DND-41 (cell line): ENCODE data around the gene TRIP11.

Experiments used
- ATAC-seq: fragments of 200-7000 bp; cut with Tn5 transposase; 3 replicates; pipeline ENCODE4 v1.9.1; 2021; ENCODE audit warnings: low read depth; ENCODE audit not compliant: insufficient read depth
- DNase-seq: peaks from one replicate; pipeline ENCODE4 v3.0.0-alpha.2; 2020
- H2AFZ ChIP-seq: 2 replicates; pipeline ENCODE4 v1.6.0; 2012; ENCODE audit warnings: low read depth, low read length
- H3K27ac ChIP-seq: 2 replicates; pipeline ENCODE4 v1.5.1; 2012; ENCODE audit warnings: low read length, inconsistent platforms
- H3K27me3 ChIP-seq: fragments of 200-600 bp; sonication (generic); 2 replicates; pipeline ENCODE4 v1.6.0; 2012; ENCODE audit warnings: low read length, mild to moderate bottlenecking, inconsistent platforms; ENCODE audit not compliant: insufficient read depth, poor library complexity
- H3K36me3 ChIP-seq: 2 replicates; pipeline ENCODE4 v1.5.1; 2012; ENCODE audit warnings: low read length, inconsistent platforms; ENCODE audit not compliant: insufficient read depth
- H3K4me1 ChIP-seq: 2 replicates; pipeline ENCODE4 v1.5.1; 2012; ENCODE audit warnings: mild to moderate bottlenecking, low read length; ENCODE audit not compliant: insufficient read depth
- H3K4me2 ChIP-seq: 2 replicates; pipeline ENCODE4 v1.6.0; 2012; ENCODE audit warnings: mild to moderate bottlenecking, moderate library complexity, low read length, inconsistent platforms; ENCODE audit not compliant: insufficient read depth
- H3K4me3 ChIP-seq, 2 experiments: fragments of 200-600 bp in 1 of 2; shearing (Covaris generic) in 1 of 2; 2 replicates each; pipeline ENCODE4 v1.5.1; 2012 to 2016; ENCODE audit warnings: inconsistent platforms in 2 of 2, low read length in 2 of 2, mild to moderate bottlenecking in 2 of 2, low read depth in 1 of 2, moderate library complexity in 1 of 2
- H3K79me2 ChIP-seq: 2 replicates; pipeline ENCODE4 v1.6.0; 2012; ENCODE audit warnings: low read length, inconsistent platforms; ENCODE audit not compliant: insufficient read depth
- H3K9ac ChIP-seq: 2 replicates; pipeline ENCODE4 v1.6.0; 2012; ENCODE audit warnings: low read depth, mild to moderate bottlenecking, inconsistent platforms, low read length, moderate library complexity
- H3K9me3 ChIP-seq: 2 replicates; pipeline ENCODE4 v1.5.1; 2012; ENCODE audit warnings: low read length, moderate library complexity, mild to moderate bottlenecking, inconsistent platforms; ENCODE audit not compliant: insufficient read depth, severe bottlenecking
- H4K20me1 ChIP-seq: 2 replicates; pipeline ENCODE4 v1.6.0; 2012; ENCODE audit warnings: low read length; ENCODE audit not compliant: insufficient read depth
- CTCF ChIP-seq: IDR thresholded peaks from 2 replicates; pipeline ENCODE4 v1.5.1; 2012; ENCODE audit warnings: borderline replicate concordance, low read length, moderate library complexity, mild to moderate bottlenecking; ENCODE audit not compliant: poor library complexity, severe bottlenecking; ENCODE audit errors: extremely low read depth
- EZH2 ChIP-seq: IDR thresholded peaks from 3 replicates; pipeline ENCODE4 v1.6.1; 2012; ENCODE audit warnings: borderline replicate concordance, low read depth, mild to moderate bottlenecking, moderate library complexity, low read length, inconsistent platforms; ENCODE audit not compliant: severe bottlenecking

TRIP11 gene

GRCh38 chr14:92037989-92038388 lies 1.9 kb downstream of the TRIP11 start:
- no peaks in the 10 kb centered on the region for H3K9me3 ChIP-seq
- peak overlapping the region; percentile 82 for H3K4me2 ChIP-seq
- no peak for ATAC-seq
- no peak for DNase-seq
- H3K79me2 ChIP-seq, result peaks cover 77% of the 10 kb centered on the region
- 0 out of 2 replicates have a peak overlapping the region, but pooled peaks have one; percentile 4 for H3K27ac ChIP-seq
- peaks cover 39% of the 10 kb centered on the region for H3K4me1 ChIP-seq
- peaks cover 17% of the 10 kb centered on the region for H3K36me3 ChIP-seq
- peak overlapping the region in 1 of 2 experiments; percentile 93; a peak in 2 of 4 replicates for H3K4me3 ChIP-seq
- H3K27me3 ChIP-seq, result no peaks in the 10 kb centered on the region
- H2AFZ ChIP-seq, result no peak overlapping the region
- H3K9ac ChIP-seq, result peak overlapping the region; percentile 90; the same call in 1 of the 2 replicates
- no peak for TF ChIP-seq EZH2
- no peak for TF ChIP-seq CTCF
- peaks cover 27% of the 10 kb centered on the region; the same call in 1 of the 2 replicates for H4K20me1 ChIP-seq

GRCh38 chr14:92035890-92036289 lies 4.0 kb downstream of the TRIP11 start:
- Histone ChIP-seq H3K36me3 (peaks cover 30% of the 10 kb centered on the region), H4K20me1 (peaks cover 27% of the 10 kb centered on the region; the same call in 1 of the 2 replicates), H3K9ac (no peak overlapping the region), H3K4me2 (peak overlapping the region; percentile 82; the same call in 1 of the 2 replicates), H2AFZ (no peak overlapping the region), H3K4me1 (peaks cover 32% of the 10 kb centered on the region), H3K4me3 (no peak overlapping the region), H3K27ac (no peak overlapping the region), H3K9me3 (no peaks in the 10 kb centered on the region), H3K27me3 (no peaks in the 10 kb centered on the region), H3K79me2 (peaks cover 74% of the 10 kb centered on the region)
- DNase-seq (no peak), ATAC-seq (no peak)
- TF ChIP-seq CTCF (no peak), EZH2 (no peak)

GRCh38 chr14:92033906-92034687 lies 5.8 kb downstream of the TRIP11 start:
- no peak for ATAC-seq

More at GRCh38 chr14:92033906-92034687, 5.8 kb downstream of the TRIP11 start:
- peaks cover 29% of the 10 kb centered on the region for H3K4me1 ChIP-seq
- H2AFZ ChIP-seq, result no peak overlapping the region
- H3K27me3 ChIP-seq, result no peaks in the 10 kb centered on the region
- H3K9ac ChIP-seq, result no peak overlapping the region
- H3K4me2 ChIP-seq, result no peak overlapping the region
- H3K9me3 ChIP-seq, result no peaks in the 10 kb centered on the region
- DNase-seq, result no peak
- TF ChIP-seq CTCF (no peak), EZH2 (no peak)
- H4K20me1 ChIP-seq, result peaks cover 27% of the 10 kb centered on the region; the same call in 1 of the 2 replicates
- H3K36me3 ChIP-seq, result peaks cover 35% of the 10 kb centered on the region
- peaks cover 56% of the 10 kb centered on the region for H3K79me2 ChIP-seq
- no peak overlapping the region for H3K4me3 ChIP-seq
- no peak overlapping the region for H3K27ac ChIP-seq
